Measurements from ENCODE around the gene ZNF610. TPM values are rescaled to one million over a fixed set of nuclear protein-coding genes. Genes with fewer than 3 reads are reported as not detected.

ZNF610 gene
- total RNA-seq, result 6.6 TPM

GRCh38 chr19:52336117-52336790 is at the start of gene ZNF610:
ZNF610 (plus strand) TSS chr19:52336243; CDS start chr19:52349173, 12,930 bp downstream.

DNA sequence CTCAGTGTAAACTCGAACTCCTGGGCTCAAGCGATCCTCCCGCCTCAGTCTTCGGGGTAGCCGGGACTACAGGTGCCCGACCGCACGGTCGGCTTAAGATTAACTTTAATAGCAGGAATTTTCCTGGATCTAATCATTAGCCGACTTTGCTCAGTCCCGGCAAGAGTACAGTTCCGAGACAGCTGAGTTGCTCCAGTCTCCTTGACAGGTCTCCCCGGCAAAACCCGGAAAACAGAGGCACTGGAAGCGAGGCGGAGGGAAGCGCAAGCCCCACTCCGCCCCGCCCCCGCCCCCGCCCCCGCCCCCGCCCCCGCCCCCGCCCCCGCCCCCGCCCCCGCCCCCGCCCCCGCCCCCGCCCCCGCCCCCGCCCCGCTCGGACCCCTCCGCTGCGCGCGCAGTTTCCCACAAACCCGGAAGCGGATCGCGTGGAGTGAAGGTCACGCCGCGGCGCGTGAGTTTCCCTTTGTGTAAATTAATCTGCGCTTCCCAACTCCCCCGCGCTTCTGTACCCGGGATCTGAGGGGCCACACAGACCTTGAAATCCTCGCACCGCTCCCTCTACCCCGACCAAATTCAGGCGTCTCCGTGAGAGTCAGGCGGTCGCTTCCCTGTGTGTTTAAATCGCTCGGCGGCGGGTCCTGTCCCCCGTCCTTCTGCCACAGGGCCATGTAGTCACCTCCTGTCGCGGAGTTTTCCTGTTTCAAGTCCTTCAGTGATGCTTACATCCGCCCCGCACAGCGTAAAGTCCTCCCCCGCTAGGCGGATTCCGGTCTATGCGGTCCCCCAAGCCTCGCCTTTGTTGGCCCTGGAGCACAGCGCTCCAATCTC is 39.1 kb upstream of the ZNF610 start, which contains the start of gene ZNF480:
ZNF480 (plus strand) TSS at position 397 of the 828 bp plus-strand sequence. CDS start 3,244 bp downstream, outside the sequence.

DNA sequence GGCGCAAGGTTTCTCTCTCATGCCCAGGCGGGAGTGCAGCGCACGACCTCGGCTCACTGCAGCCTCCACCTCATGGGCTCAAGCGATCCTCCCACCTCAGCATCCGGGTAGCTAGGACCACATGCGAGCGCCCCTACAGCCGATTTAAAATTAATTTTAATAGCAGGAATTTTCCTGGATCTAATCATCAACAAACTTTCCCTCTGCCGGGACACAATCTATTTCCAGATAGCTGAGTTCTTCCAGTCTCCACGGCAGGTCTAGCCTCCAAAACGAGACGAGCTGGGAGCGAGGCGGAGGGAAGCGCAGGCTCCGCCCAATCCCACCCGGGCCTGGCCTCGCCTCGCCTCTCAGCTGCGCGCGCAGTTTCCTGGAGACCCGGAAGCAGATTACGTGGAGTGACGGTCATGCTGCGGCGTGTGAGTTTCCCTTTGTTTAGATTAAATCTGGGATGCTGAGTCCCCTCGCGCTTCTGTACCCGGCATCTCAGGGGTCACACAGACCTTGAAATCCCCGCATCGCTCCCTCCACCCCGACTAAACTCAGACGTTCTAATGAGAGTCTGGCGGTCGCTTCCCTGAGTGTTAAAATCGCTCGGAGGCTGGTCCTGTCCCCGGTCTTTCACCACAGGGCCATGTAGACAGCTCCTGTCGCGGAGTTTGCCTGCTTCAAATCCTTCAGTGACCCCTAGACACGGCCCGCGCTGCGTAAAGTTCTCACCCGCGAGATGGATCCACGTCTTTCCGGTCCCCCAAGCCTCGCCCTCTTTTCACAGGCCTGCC is 33.7 kb downstream of the ZNF610 start, which contains the start of gene ZNF880:
ZNF880 (plus strand) TSS at position 365 of the 782 bp plus-strand sequence; CDS start at position 408, 43 bp downstream.

DNA sequence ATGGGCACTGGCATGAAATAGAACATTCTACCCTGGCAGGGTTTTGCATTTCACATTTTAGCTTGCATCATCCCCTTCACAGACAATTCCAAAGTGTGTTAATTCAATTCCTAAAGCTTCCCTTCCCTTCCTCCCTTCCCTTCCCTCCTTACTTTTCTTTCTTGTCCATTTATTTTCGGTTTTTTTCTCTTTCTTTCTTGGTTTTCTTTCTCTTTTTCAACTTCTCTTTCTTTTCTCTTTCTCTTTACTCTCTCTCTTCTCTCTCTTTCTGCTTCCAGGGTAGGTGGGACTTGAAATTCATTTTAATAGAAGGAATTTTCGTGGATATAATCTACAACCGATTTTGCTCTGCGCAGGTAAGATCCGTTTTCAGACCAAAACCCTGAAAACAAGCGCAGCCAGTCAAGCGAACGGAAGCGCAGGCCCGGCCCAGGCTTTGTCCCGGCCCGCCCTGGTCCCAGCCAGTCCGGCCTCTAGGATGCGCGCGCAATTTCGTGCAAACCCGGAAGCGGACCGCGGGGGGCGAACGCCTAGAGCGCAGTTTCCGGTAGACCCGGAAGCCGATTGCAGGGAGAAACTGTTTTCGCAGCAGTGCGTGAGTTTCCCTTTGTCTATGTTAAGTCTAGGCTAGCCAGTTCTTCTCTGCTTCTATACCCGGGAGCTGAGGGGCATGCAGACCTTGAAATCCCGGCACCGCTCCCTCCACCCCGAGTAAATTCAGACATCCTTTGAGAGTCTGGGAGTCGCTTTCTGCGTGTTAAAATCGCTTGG is 61.5 kb downstream of the ZNF610 start, which contains the start of gene ZNF528:
ZNF528 (plus strand) TSS at position 540 of the 771 bp plus-strand sequence. CDS start 4,165 bp downstream, outside the sequence.

Small RNA genes lying within 50 kb of the gene (small RNA-seq; reads per million reads assigned to genes)
- gene AC010332.1 (ENCODE audit: low replicate concordance), result not detected

Other genes starting within 250 kb of the ZNF610 start
- 20.3 TPM for gene ZNF841, start 240.5 kb upstream of the ZNF610 start, total RNA-seq
- gene ZNF616, start 196.3 kb upstream of the ZNF610 start, total RNA-seq, result 15.0 TPM
- gene ZNF836, start 164.6 kb upstream of the ZNF610 start, total RNA-seq, result 14.9 TPM
- gene PPP2R1A, start 146.2 kb upstream of the ZNF610 start, total RNA-seq, result 194 TPM
- gene ZNF766, start 66.7 kb upstream of the ZNF610 start, total RNA-seq, result 12.0 TPM
- 8.2 TPM for gene ZNF480, start 39.1 kb upstream of the ZNF610 start, total RNA-seq
- 26.6 TPM for gene ZNF880, start 33.7 kb downstream of the ZNF610 start, total RNA-seq
- gene ZNF528, start 61.6 kb downstream of the ZNF610 start, total RNA-seq, result 38.7 TPM
- gene ZNF534, start 92.9 kb downstream of the ZNF610 start, total RNA-seq, result 0.47 TPM
- gene ZNF578, start 117.3 kb downstream of the ZNF610 start, total RNA-seq, result 6.3 TPM
- gene ZNF808, start 191.4 kb downstream of the ZNF610 start, total RNA-seq, result 29.7 TPM
- 23.2 TPM for gene ZNF701, start 234.0 kb downstream of the ZNF610 start, total RNA-seq